T-cell (primary cell): ENCODE measurements around the gene COX6B2. TPM values are rescaled to one million over a fixed set of nuclear protein-coding genes. Genes with fewer than 3 reads are reported as not detected.
"Not testable (repeated sequence)": the region's sequence is repeated elsewhere in the genome, so short reads cannot be mapped to it uniquely, and the experiment has no call there.

Experiments used
- ATAC-seq, 4 experiments: fragments of 200-7000 bp in 3 of 4; fragments of 150-1000 bp in 1 of 4; cut with Tn5 transposase; replicated peaks in 1 of 4; 1 replicate in 3 of 4; 2 replicates in 1 of 4; pipeline ENCODE4 v1.10.0; 2021; ENCODE audit warnings: moderate library complexity in 3 of 4, mild to moderate bottlenecking in 2 of 4, moderate number of reproducible peaks in 1 of 4
- CTCF ChIA-PET, 2 donors: fragments of 300-600 bp; sonication (Branson Sonifier 250); formaldehyde crosslinking; loops; one replicate each; lab custom pipeline; 2022; ENCODE audit warnings: antibody characterized with exemption in 2 of 2; lab: Charles Lee
- POLR2A ChIA-PET, 2 donors: fragments of 300-600 bp; sonication (Branson Sonifier 250); formaldehyde crosslinking; loops; one replicate each; lab custom pipeline; 2022; ENCODE audit warnings: antibody characterized with exemption in 2 of 2; lab: Charles Lee
- DNase-seq, 35 experiments: peaks; one replicate each; pipeline versions ENCODE4 v3.0.0 to v3.0.0-alpha.2; 2013 to 2023
- H3K27ac ChIP-seq: one replicate; pipeline ENCODE4 v1.5.1; 2013; ENCODE audit warnings: low read length
- H3K27me3 ChIP-seq, 2 experiments: replicated peaks in 1 of 2; 1 replicate in 1 of 2; 2 replicates in 1 of 2; pipeline versions ENCODE4 v1.6.1 to v1.7.0; 2013; ENCODE audit warnings: low read length in 1 of 2, mixed read lengths in 1 of 2; ENCODE audit not compliant: control insufficient read depth in 2 of 2, insufficient read depth in 2 of 2; ENCODE audit errors: extremely low read depth in 1 of 2
- H3K36me3 ChIP-seq, 2 donors: 1 replicate in 1 of 2; 2 replicates in 1 of 2; pipeline versions ENCODE4 v1.6.1 to v1.7.0; 2013; ENCODE audit warnings: low read length in 1 of 2; ENCODE audit not compliant: control insufficient read depth in 2 of 2, insufficient read depth in 1 of 2; ENCODE audit errors: extremely low read depth in 1 of 2
- H3K4me1 ChIP-seq, 2 experiments: 1 replicate in 1 of 2; 2 replicates in 1 of 2; pipeline versions ENCODE4 v1.6.1 to v1.7.0; 2013; ENCODE audit warnings: low read length in 2 of 2, mixed read lengths in 1 of 2; ENCODE audit not compliant: insufficient read depth in 2 of 2, control insufficient read depth in 1 of 2; ENCODE audit errors: extremely low read depth in 1 of 2
- H3K4me3 ChIP-seq, 2 donors: 1 replicate in 1 of 2; 2 replicates in 1 of 2; pipeline versions ENCODE4 v1.5.1 to v1.7.0; 2013; ENCODE audit warnings: mild to moderate bottlenecking in 2 of 2, low read length in 1 of 2, moderate library complexity in 1 of 2; ENCODE audit not compliant: control insufficient read depth in 1 of 2; ENCODE audit errors: extremely low read depth in 1 of 2
- H3K9me3 ChIP-seq: 2 replicates; pipeline ENCODE4 v1.7.0; 2013
- H3K27ac Mint-ChIP-seq, 2 donors: one replicate each; pipeline ENCODE4 v1.8.0; 2020 to 2021; ENCODE audit warnings: mild to moderate bottlenecking in 2 of 2, mixed read lengths in 2 of 2
- H3K27me3 Mint-ChIP-seq, 2 donors: one replicate each; pipeline ENCODE4 v1.8.0; 2021 to 2022; ENCODE audit warnings: mixed read lengths in 2 of 2
- H3K36me3 Mint-ChIP-seq: one replicate; pipeline ENCODE4 v1.8.0; 2021; ENCODE audit warnings: mixed read lengths
- H3K4me1 Mint-ChIP-seq, 3 donors: one replicate each; pipeline ENCODE4 v1.8.0; 2020 to 2022; ENCODE audit warnings: mixed read lengths in 3 of 3, mild to moderate bottlenecking in 1 of 3
- H3K4me3 Mint-ChIP-seq, 3 donors: one replicate each; pipeline ENCODE4 v1.8.0; 2020 to 2022; ENCODE audit warnings: mild to moderate bottlenecking in 3 of 3, mixed read lengths in 3 of 3, moderate library complexity in 3 of 3
- H3K9me3 Mint-ChIP-seq, 3 donors: one replicate each; pipeline ENCODE4 v1.8.0; 2020 to 2022; ENCODE audit warnings: mixed read lengths in 3 of 3
- WGBS: methylation state at CpG from one replicate; pipeline ENCODE4 v1.1.5; 2013; ENCODE audit warnings: missing lambda C conversion rate; ENCODE audit not compliant: insufficient coverage; 5-methylcytosine and 5-hydroxymethylcytosine counted together
- total RNA-seq, 35 experiments: library from RNA in 6 of 35; stranded (reverse) in 6 of 35; fragments of 120-200 nt in 1 of 35; gene quantifications; one replicate each; pipeline versions ENCODE4 v1.2.1 to v1.2.4 and lab custom pipeline; 2013 to 2026

Gene COX6B2, protein sequence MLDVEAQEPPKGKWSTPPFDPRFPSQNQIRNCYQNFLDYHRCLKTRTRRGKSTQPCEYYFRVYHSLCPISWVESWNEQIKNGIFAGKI
- under 1 TPM in 2 of 5 donors, not detected in 3; 0.12 to 0.51 TPM for total RNA-seq
- not detected for total RNA-seq (2013)
- 0 to 0.28 (median 0.05) reads per million in 29 experiments for total RNA-seq (lab: John Stamatoyannopoulos, UW)

DNA sequence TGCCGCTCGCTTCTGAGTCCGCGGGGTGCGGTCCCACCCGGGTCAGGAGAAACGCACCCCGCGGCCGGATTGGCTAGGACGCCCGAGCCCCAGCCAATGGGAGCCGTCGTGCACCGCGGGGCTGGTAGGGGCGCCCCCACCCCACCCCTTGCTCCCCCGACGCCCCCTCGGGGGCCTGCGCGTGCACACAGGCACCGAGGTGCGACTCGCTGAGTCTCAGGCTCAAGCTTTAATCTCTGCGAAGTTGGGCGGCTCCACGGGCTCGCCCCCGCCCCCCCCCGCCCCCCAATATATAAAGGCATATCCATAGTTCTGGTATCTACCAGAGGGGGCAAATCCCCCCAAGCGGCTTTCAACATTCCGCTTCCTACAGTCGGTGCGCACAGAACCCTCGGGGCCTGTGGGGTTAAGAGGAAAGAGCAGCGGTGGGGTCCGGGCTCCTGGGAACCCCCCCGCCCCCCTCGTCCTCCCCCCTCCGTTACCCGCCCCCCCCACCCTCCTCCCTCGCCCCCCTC is at the start of gene COX6B2:
Gene COX6B2 (minus strand): TSS at position 22 of the 515 bp plus-strand sequence. CDS start 198 bp downstream, outside the sequence.
- H3K27ac Mint-ChIP-seq: no peak within 1 kb of the TSS
- ChIA-PET CTCF (no interaction called here), POLR2A (no interaction called here)
- peaks cover 19 to 33% (median 20%) of the 10 kb centered on the region in 3 donors for H3K4me1 Mint-ChIP-seq
- H3K4me1 ChIP-seq: peaks cover 0 to 33% of the 10 kb centered on the region in 2 experiments
- H3K27ac ChIP-seq: no peak within 1 kb of the TSS
- H3K27me3 ChIP-seq: peaks cover 2 to 77% of the 10 kb centered on the region in 2 experiments
- H3K4me3 Mint-ChIP-seq: peak within 1 kb of the TSS; percentile 61 to 78 (median 73)
- no peaks in the 10 kb centered on the region for H3K9me3 ChIP-seq
- ATAC-seq: peak in 1 of 4 experiments; percentile 3
- no peak for DNase-seq
- no peaks in the 10 kb centered on the region for H3K9me3 Mint-ChIP-seq
- peak within 1 kb of the TSS; percentile 45 to 70 for H3K4me3 ChIP-seq
- 5% methylated on average over 14 of the region's 43 CpGs for WGBS
- H3K36me3 ChIP-seq: no peaks in the 10 kb centered on the region
- no peaks in the 10 kb centered on the region for H3K36me3 Mint-ChIP-seq
- H3K27me3 Mint-ChIP-seq: peaks cover 31 to 47% of the 10 kb centered on the region in 2 donors

DNA sequence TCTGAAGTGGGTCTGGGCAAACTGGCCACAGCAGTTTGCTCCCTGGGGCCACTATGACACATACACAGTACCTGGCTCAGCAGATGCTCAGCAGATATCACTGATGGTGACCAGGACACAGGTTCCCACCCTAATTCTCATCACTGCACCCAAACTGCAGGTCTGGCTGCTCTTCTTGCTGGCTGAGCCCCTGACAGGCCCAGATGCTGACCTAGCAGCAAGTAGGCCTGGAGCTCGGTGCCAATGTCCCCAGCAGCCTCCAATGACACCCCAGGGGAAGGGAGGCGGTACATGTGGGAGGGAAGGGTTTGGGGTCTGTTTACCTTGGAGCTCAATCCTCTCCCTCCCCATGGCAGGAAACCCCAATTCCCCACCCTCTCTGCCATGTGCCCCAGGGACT is 48.0 kb upstream of the COX6B2 start:
- POLR2A ChIA-PET: no interaction called here
- Histone ChIP-seq H3K4me3 (no peak overlapping the region), H3K27me3 (no peaks in the 10 kb centered on the region), H3K36me3 (peaks cover 16 to 45% of the 10 kb centered on the region in 2 donors), H3K4me1 (peaks cover 6 to 20% of the 10 kb centered on the region in 2 experiments), H3K27ac (no peak overlapping the region), H3K9me3 (no peaks in the 10 kb centered on the region)
- Mint-ChIP-seq H3K36me3 (peaks cover 42% of the 10 kb centered on the region), H3K4me3 (no peak overlapping the region), H3K27me3 (no peaks in the 10 kb centered on the region), H3K4me1 (peaks cover 16 to 30% (median 25%) of the 10 kb centered on the region in 3 donors), H3K27ac (no peak overlapping the region), H3K9me3 (no peaks in the 10 kb centered on the region)
- no CpG with 5 or more reads among the region's 2 CpGs for WGBS
- CTCF ChIA-PET: no interaction called here
- ATAC-seq: no peak
- no peak for DNase-seq

DNA sequence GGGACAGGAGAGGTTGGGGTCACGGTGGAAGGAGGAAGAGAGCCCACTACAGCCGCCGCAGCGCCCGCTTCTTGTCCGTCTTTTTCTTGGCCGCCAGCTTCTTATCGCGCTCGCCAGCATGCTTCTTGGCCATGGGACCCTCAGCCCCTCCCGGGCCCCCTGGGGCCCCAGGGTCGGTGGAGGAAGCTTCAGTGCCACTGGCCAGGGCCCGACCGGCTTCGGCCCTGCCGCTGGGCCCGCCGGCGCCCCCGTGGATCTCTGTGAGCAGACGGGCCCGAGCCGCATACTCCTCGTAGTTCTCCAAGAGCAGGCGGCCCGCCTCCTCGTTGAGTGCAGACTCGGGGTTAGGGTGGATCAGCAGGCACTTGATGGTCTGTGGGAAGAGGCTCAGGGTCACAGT is 46.9 kb upstream of the COX6B2 start:
- CTCF ChIA-PET, H3K9me3 ChIP-seq, H3K9me3 Mint-ChIP-seq, H3K4me3 Mint-ChIP-seq, POLR2A ChIA-PET, H3K27ac Mint-ChIP-seq, H3K27me3 ChIP-seq, H3K4me3 ChIP-seq, H3K27me3 Mint-ChIP-seq, H3K27ac ChIP-seq, DNase-seq: not testable (repeated sequence)
- Mint-ChIP-seq H3K4me1 (peaks cover 11 to 26% (median 21%) of the 10 kb centered on the region in 3 donors), H3K36me3 (peaks cover 39% of the 10 kb centered on the region)
- peaks cover 16 to 45% of the 10 kb centered on the region in 2 donors for H3K36me3 ChIP-seq
- peaks cover 1 to 12% of the 10 kb centered on the region in 2 experiments for H3K4me1 ChIP-seq
- over 99% methylated on average over 13 of the region's 28 CpGs for WGBS
- ATAC-seq: peak in 1 of 4 experiments; percentile 5

DNA sequence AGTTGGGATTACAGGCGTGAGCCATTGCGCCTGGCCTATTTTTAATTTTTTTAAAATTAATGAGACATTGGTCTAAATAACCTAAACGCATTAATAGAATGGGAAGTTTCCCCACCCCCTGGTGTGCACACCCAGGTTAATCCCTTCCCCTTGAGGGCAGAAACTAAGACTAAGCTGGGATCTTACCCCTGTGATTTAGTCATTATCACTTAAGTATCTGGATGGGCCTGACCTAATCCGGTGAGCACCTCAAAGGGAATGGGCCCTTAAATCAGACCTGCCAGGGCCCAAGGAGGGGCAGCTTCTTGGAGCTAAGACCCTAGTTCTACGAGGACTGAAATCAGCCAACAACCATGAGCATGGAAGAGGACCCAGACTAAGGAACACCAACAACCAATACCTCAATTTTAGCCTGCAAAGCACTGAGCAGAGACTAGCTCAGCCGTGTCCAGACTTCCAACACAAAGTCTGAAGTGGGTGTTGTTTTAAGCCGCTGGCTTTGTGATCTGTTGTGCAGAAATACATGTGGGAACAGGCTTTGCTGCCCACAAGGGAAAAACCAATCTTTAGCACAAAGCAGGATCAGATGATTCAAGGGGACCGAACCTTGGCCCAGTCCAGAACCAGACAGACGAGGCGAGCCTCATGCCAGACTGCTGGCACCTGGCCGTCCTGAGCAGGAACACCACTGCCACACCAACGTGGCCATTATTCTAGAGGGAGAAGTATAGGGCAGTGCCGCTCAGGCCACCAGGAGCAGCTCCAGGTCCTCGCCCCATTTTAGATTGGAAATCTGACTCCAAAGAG is 46.0 kb upstream of the COX6B2 start:
- H3K4me3 Mint-ChIP-seq: no peak overlapping the region
- Histone ChIP-seq H3K4me3 (no peak overlapping the region), H3K36me3 (peaks cover 16 to 40% of the 10 kb centered on the region in 2 donors), H3K27ac (no peak overlapping the region), H3K9me3 (no peaks in the 10 kb centered on the region), H3K27me3 (no peaks in the 10 kb centered on the region), H3K4me1 (peaks cover 0 to 3% of the 10 kb centered on the region in 2 experiments)
- ChIA-PET CTCF (no interaction called here), POLR2A (interaction anchor here in 1 of 2 donors (1.0 kb wide), 1 partner anchor 16 kb away, joined by 3 read pairs; the partner anchor contains the start of gene TMEM238)
- peaks cover 2 to 17% (median 12%) of the 10 kb centered on the region in 3 donors for H3K4me1 Mint-ChIP-seq
- DNase-seq (no peak), ATAC-seq (no peak)
- 97% methylated on average over 4 of the region's 14 CpGs for WGBS
- H3K27ac Mint-ChIP-seq: peak overlapping the region in 1 of 2 donors; percentile 39
- no peaks in the 10 kb centered on the region for H3K9me3 Mint-ChIP-seq
- H3K27me3 Mint-ChIP-seq: no peaks in the 10 kb centered on the region
- peaks cover 30% of the 10 kb centered on the region for H3K36me3 Mint-ChIP-seq

DNA sequence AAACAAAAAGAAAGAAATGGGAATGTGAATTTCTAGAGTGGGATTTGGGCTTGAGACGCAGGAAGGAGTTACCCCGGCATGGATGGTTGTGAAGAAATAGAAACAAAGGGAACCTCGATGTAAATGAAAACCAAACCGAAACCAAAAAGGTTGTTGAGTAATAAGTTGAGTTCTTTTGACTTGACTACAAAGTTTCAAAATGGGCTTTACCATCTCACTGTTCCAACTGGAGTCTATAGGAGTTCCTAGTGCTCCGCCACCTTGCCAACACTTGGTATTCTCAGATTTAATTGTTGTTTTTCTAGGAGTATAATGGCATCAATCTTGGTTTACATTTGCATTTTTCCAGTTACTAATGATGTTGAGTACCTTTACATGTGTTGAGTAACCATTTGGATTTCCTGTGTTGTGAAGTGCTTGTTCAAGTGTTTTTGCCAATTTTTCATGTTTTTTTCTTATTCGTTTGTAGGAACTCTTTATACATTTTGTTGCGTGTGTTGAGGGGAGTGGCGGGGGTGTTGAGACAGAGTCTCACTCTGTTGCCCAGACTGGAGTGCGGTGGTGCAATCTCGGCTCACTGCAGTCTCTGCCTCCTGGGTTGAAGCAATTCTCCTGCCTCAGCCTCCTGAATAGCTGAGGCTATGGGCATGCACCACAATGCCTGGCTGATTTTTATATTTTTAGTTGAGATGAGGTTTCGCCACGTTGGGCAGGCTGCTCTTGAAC is 43.8 kb upstream of the COX6B2 start:
- Histone ChIP-seq H3K27ac (no peak overlapping the region), H3K9me3 (no peaks in the 10 kb centered on the region), H3K4me3 (no peak overlapping the region), H3K4me1 (no peaks in the 10 kb centered on the region), H3K36me3 (peaks cover 9 to 28% of the 10 kb centered on the region in 2 donors), H3K27me3 (no peaks in the 10 kb centered on the region)
- H3K4me3 Mint-ChIP-seq: peak overlapping the region in 1 of 3 donors; percentile 7
- ChIA-PET CTCF (no interaction called here), POLR2A (no interaction called here)
- 59% methylated on average over 9 of the region's 12 CpGs for WGBS
- ATAC-seq (no peak), DNase-seq (no peak)
- peaks cover 0 to 17% (median 6%) of the 10 kb centered on the region in 3 donors for H3K4me1 Mint-ChIP-seq
- no peak overlapping the region for H3K27ac Mint-ChIP-seq
- H3K36me3 Mint-ChIP-seq: peaks cover 22% of the 10 kb centered on the region
- H3K27me3 Mint-ChIP-seq: no peaks in the 10 kb centered on the region
- no peaks in the 10 kb centered on the region for H3K9me3 Mint-ChIP-seq
